Measurements from ENCODE around the gene RAB3GAP2. TPM values are rescaled to one million over a fixed set of nuclear protein-coding genes. Genes with fewer than 3 reads are reported as not detected.
A peak's percentile ranks its signal among the peaks of the same experiment; 100 is the strongest.

RAB3GAP2 gene
- total RNA-seq, 4 donors from 2014 or later: 37.0 to 53.1 (median 42.9) TPM

DNA sequence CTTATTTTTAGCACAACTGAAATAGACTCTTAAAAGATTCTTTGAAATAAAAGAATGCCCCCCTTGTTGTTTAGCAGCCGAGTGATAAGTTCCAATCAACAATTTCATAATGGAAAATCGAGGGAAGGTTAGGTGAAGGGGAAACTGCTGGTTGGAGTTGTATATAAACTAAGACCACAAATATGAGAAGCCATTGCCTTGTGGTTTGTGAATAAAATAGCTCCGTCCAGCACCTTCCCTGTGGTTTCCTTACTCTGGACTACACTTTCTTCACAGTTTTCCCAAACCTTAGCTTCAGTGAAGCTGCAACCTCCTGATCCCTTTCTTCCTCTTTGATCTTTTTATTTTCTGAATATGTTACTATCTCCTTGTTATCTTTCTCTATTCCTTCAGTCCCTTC, 6.7 kb upstream of the RAB3GAP2 start:
- H3K27ac ChIP-seq: no peak overlapping the region
- TF ChIP-seq, protein P1, sequence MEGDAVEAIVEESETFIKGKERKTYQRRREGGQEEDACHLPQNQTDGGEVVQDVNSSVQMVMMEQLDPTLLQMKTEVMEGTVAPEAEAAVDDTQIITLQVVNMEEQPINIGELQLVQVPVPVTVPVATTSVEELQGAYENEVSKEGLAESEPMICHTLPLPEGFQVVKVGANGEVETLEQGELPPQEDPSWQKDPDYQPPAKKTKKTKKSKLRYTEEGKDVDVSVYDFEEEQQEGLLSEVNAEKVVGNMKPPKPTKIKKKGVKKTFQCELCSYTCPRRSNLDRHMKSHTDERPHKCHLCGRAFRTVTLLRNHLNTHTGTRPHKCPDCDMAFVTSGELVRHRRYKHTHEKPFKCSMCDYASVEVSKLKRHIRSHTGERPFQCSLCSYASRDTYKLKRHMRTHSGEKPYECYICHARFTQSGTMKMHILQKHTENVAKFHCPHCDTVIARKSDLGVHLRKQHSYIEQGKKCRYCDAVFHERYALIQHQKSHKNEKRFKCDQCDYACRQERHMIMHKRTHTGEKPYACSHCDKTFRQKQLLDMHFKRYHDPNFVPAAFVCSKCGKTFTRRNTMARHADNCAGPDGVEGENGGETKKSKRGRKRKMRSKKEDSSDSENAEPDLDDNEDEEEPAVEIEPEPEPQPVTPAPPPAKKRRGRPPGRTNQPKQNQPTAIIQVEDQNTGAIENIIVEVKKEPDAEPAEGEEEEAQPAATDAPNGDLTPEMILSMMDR (IDR thresholded peaks at IDR 0.05): no peak
- no peak for TF ChIP-seq POLR2A (IDR thresholded peaks at IDR 0.05)
- intact Hi-C loops (cut with DNase I): loop anchor here (10.0 kb wide), 1 partner anchor 246 kb away; the partner anchor contains the start of gene MARK1
- no peaks in the 10 kb centered on the region for H3K9me3 ChIP-seq
- H3K27me3 ChIP-seq: no peaks in the 10 kb centered on the region
- DNase-seq: no peak
- H3K4me3 ChIP-seq (replicated peaks in 1 of 3): no peak overlapping the region
- no peaks in the 10 kb centered on the region for H3K36me3 ChIP-seq
- no peaks in the 10 kb centered on the region for H3K4me1 ChIP-seq
- WGBS, 2 donors: 76 to 77% methylated on average over 3 of the region's 3 CpGs

GRCh38 chr1:220275430-220275829, 3.2 kb upstream of the RAB3GAP2 start:
- TF ChIP-seq POLR2A (IDR thresholded peaks at IDR 0.05): no peak
- TF ChIP-seq, protein P1 (IDR thresholded peaks at IDR 0.05): no peak
- DNase-seq: no peak
- no peak overlapping the region for H3K4me3 ChIP-seq (replicated peaks in 1 of 3)
- H3K36me3 ChIP-seq: no peaks in the 10 kb centered on the region
- H3K9me3 ChIP-seq: no peaks in the 10 kb centered on the region
- WGBS, 2 donors: 91 to 94% methylated on average over 6 of the region's 6 CpGs
- H3K27ac ChIP-seq: no peak overlapping the region
- H3K4me1 ChIP-seq: peaks cover 10% of the 10 kb centered on the region in 2 donors
- H3K27me3 ChIP-seq: no peaks in the 10 kb centered on the region
- intact Hi-C loops (cut with DNase I): loop anchor here (10.0 kb wide), 1 partner anchor 249 kb away; the partner anchor contains the start of gene MARK1

DNA sequence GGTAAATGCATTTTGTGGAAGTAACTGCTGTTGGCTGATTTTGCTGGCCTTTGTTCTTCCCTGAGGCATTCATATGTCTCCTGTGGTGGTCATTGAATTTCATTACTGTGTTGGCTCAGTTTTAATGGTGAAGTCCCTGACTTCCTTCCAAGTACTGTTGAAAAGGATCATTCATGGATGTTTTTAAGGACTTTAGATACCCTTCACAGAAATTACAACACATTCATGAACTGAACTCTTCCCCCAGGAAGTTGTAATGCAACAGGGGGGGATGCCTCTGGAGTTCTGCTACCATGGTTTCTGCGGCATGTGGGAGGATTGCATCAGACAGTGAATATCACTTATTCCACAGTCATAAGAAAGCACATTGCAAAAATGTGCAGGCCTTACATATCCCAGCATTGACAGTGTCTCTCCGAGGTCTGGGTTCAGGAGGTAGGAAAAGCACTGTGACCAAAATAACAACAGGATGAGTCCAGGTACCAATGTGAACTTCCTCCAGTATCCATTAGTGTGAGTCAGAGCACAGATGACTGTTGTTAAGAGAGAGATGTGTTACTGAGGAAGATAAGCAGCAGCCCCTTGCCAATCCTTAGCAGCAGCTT, 2.1 kb upstream of the RAB3GAP2 start:
- Histone ChIP-seq H3K36me3 (no peaks in the 10 kb centered on the region), H3K27ac (no peak overlapping the region), H3K4me3 (replicated peaks in 1 of 3) (no peak overlapping the region), H3K9me3 (no peaks in the 10 kb centered on the region), H3K27me3 (no peaks in the 10 kb centered on the region), H3K4me1 (peaks cover 10 to 14% of the 10 kb centered on the region in 2 donors)
- DNase-seq: no peak
- 83 to 96% methylated on average over 2 of the region's 2 CpGs for WGBS, 2 donors
- TF ChIP-seq POLR2A (IDR thresholded peaks at IDR 0.05): no peak
- TF ChIP-seq, protein P1 (IDR thresholded peaks at IDR 0.05): no peak
- intact Hi-C loops (cut with DNase I): loop anchor here (10.0 kb wide), 1 partner anchor 250 kb away; the partner anchor contains the start of gene MARK1

- TF ChIP-seq, protein P1 (IDR thresholded peaks at IDR 0.05): no peak
- no peak for TF ChIP-seq POLR2A (IDR thresholded peaks at IDR 0.05)
- intact Hi-C loops (cut with DNase I): loop anchor here (10.0 kb wide), 1 partner anchor 252 kb away; the partner anchor contains the start of gene MARK1
- Histone ChIP-seq H3K4me3 (replicated peaks in 1 of 3) (peak overlapping the region; percentile 3 to 86 (median 82)), H3K27ac (peak overlapping the region; percentile 5 to 88 (median 84)), H3K27me3 (no peaks in the 10 kb centered on the region), H3K36me3 (no peaks in the 10 kb centered on the region), H3K9me3 (no peaks in the 10 kb centered on the region), H3K4me1 (peaks cover 10 to 14% of the 10 kb centered on the region in 2 donors)
- 12 to 18% methylated on average over 5 of the region's 5 CpGs for WGBS, 2 donors
- no peak for DNase-seq
Observed at GRCh38 chr1:220272841-220273090, 513 bp upstream of the RAB3GAP2 start.

DNA sequence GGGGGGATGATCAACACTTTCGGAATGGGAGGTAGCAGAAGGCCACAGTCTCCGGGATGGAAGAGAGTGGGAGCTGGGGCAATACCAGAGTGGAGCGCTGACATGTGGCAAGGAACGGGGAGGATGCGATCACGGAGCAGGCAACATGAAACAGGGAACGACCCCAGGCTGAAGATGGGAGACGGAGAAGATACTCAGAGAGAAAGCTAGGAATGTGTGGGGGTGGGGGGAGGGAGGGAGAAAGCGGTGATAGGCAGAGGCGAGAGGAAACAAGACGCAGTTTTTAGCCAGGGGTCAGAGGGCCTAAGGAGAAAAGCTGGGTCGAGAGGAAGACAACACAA, 577 bp downstream of the RAB3GAP2 start:
- no peak for TF ChIP-seq POLR2A (IDR thresholded peaks at IDR 0.05)
- TF ChIP-seq, protein P1 (IDR thresholded peaks at IDR 0.05): no peak
- Histone ChIP-seq H3K27ac (peak overlapping the region; percentile 41 to 88 (median 84)), H3K36me3 (no peaks in the 10 kb centered on the region), H3K9me3 (no peaks in the 10 kb centered on the region), H3K4me3 (replicated peaks in 1 of 3) (peak overlapping the region; percentile 55 to 86 (median 82)), H3K4me1 (peaks cover 10 to 14% of the 10 kb centered on the region in 2 donors), H3K27me3 (no peaks in the 10 kb centered on the region)
- DNase-seq: peak in 1 of 2 donors; percentile 22
- intact Hi-C loops (cut with DNase I): loop anchor here (10.0 kb wide), 1 partner anchor 253 kb away; the partner anchor contains the start of gene MARK1
- WGBS, 2 donors: 2% methylated on average over 12 of the region's 12 CpGs

Measured in thyroid gland (tissue), 4 donors.